Activated T-cell treated with anti-CD3 and anti-CD28 coated beads, Interleukin-2, amount 50 U/mL, for 24 hours (primary cell): ENCODE data around the gene TRIM56.
"Not testable (repeated sequence)": the region's sequence is repeated elsewhere in the genome, so short reads cannot be mapped to it uniquely, and the experiment has no call there.

Experiments
- DNase-seq: peaks from one replicate; pipeline ENCODE4 v3.0.0-alpha.2; 2020
- H3K27ac Mint-ChIP-seq: 2 replicates; pipeline ENCODE4 v1.8.0; 2020; ENCODE audit warnings: mild to moderate bottlenecking, mixed read lengths
- H3K27me3 Mint-ChIP-seq: 2 replicates; pipeline ENCODE4 v1.8.0; 2020; ENCODE audit warnings: mixed read lengths
- H3K36me3 Mint-ChIP-seq: 2 replicates; pipeline ENCODE4 v1.8.0; 2020; ENCODE audit warnings: low read depth, mixed read lengths
- H3K4me1 Mint-ChIP-seq: 2 replicates; pipeline ENCODE4 v1.8.0; 2020; ENCODE audit warnings: low read depth, mixed read lengths
- H3K4me3 Mint-ChIP-seq: 2 replicates; pipeline ENCODE4 v1.8.0; 2020; ENCODE audit warnings: mild to moderate bottlenecking, moderate library complexity, mixed read lengths
- H3K9me3 Mint-ChIP-seq: 2 replicates; pipeline ENCODE4 v1.8.0; 2020; ENCODE audit warnings: mixed read lengths

Gene TRIM56

GRCh38 chr7:101113836-101114235 lies 28.6 kb downstream of the TRIM56 start:
- no peak for DNase-seq
- Mint-ChIP-seq H3K27ac (no peak overlapping the region), H3K9me3 (no peaks in the 10 kb centered on the region)

DNA sequence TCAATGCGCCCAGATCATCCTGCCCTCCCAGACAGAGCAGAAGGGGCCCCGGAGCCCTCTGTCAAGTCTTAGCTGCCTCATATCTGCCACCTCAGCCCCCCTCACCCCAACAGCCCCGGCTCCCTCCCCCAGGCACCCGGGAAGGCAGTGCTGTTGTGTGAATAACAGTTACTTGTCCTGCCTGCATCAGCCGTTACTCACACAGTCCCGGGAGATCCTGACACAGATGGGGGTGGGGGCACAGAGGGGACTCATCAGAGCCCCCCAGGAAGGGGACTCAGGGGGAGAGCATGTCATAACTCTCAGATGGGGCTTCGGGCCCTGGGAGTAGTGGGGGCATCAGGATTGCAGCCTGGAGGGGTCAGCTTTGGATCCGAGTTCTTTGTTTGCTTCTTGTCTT lies 29.2 kb downstream of the TRIM56 start:
- Mint-ChIP-seq H3K4me3 (no peak overlapping the region), H3K9me3 (no peaks in the 10 kb centered on the region), H3K27ac (no peak overlapping the region), H3K36me3 (no peaks in the 10 kb centered on the region), H3K27me3 (peaks cover 16% of the 10 kb centered on the region), H3K4me1 (no peaks in the 10 kb centered on the region)
- no peak for DNase-seq

More at GRCh38 chr7:101113836-101114235, 28.6 kb downstream of the TRIM56 start:
- no peaks in the 10 kb centered on the region for H3K4me1 Mint-ChIP-seq
- H3K4me3 Mint-ChIP-seq, result no peak overlapping the region
- no peaks in the 10 kb centered on the region for H3K36me3 Mint-ChIP-seq
- H3K27me3 Mint-ChIP-seq, result peaks cover 12% of the 10 kb centered on the region

GRCh38 chr7:101115215-101115614 lies 29.9 kb downstream of the TRIM56 start:
- Mint-ChIP-seq H3K9me3 (no peaks in the 10 kb centered on the region), H3K27ac (no peak overlapping the region), H3K4me3 (no peak overlapping the region)

DNA sequence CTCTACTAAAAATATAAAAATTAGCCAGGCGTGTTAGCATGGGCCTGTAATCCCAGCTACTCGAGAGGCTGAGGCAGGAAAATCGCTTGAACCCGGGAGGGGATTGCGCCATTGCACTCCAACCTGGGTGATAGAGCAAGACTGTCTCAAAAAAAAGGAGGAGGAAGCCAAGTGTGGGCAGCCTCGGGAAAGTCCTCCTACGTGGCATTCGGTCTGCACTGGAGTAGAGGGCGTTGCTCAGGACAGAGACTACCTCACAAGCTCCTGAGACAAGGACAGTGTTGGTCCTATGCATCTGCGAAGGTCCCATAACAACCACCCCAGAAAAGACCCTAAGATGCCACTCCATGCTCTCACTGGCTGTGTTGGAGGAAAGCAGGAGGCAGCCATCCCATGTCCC lies 31.6 kb downstream of the TRIM56 start:
- Mint-ChIP-seq H3K27ac (no peak overlapping the region), H3K27me3 (peaks cover 34% of the 10 kb centered on the region), H3K4me3 (no peak overlapping the region), H3K4me1 (peaks cover 1% of the 10 kb centered on the region), H3K36me3 (no peaks in the 10 kb centered on the region), H3K9me3 (no peaks in the 10 kb centered on the region)
- DNase-seq, result no peak

More at GRCh38 chr7:101115215-101115614, 29.9 kb downstream of the TRIM56 start:
- H3K27me3 Mint-ChIP-seq, result peaks cover 23% of the 10 kb centered on the region
- no peaks in the 10 kb centered on the region for H3K36me3 Mint-ChIP-seq
- DNase-seq, result no peak
- H3K4me1 Mint-ChIP-seq, result no peaks in the 10 kb centered on the region

GRCh38 chr7:101118856-101119255 lies 33.6 kb downstream of the TRIM56 start:
- no peak for DNase-seq
- Mint-ChIP-seq H3K9me3 (no peaks in the 10 kb centered on the region), H3K27me3 (peaks cover 52% of the 10 kb centered on the region), H3K4me3 (no peak overlapping the region), H3K27ac (no peak overlapping the region), H3K4me1 (peaks cover 9% of the 10 kb centered on the region), H3K36me3 (no peaks in the 10 kb centered on the region)

DNA sequence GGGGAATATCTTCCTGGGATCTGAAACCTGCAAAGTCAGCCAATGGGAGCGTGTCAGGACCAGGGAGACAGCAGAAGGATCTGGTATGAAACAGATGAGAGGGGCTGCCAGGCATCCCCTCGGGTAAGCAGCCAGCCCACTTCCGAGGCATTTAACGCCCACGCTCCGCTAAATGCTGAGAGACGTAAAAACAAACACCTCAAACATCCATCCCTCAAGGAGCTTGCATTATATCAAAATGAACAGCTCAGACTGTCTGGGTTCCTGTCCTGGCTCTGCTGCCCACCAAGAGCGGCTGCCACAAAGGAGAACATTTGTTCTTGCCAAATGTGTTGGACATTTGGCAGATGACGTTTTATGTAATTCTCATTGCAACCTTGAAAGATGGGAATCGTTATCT lies 34.6 kb downstream of the TRIM56 start:
- Mint-ChIP-seq H3K9me3 (no peaks in the 10 kb centered on the region), H3K4me1 (peaks cover 14% of the 10 kb centered on the region), H3K27ac (no peak overlapping the region), H3K4me3 (no peak overlapping the region), H3K27me3 (peaks cover 57% of the 10 kb centered on the region), H3K36me3 (no peaks in the 10 kb centered on the region)
- DNase-seq, result no peak

- H3K27me3 Mint-ChIP-seq, result peaks cover 60% of the 10 kb centered on the region
Observed at GRCh38 chr7:101120315-101120714, 35.0 kb downstream of the TRIM56 start.

DNA sequence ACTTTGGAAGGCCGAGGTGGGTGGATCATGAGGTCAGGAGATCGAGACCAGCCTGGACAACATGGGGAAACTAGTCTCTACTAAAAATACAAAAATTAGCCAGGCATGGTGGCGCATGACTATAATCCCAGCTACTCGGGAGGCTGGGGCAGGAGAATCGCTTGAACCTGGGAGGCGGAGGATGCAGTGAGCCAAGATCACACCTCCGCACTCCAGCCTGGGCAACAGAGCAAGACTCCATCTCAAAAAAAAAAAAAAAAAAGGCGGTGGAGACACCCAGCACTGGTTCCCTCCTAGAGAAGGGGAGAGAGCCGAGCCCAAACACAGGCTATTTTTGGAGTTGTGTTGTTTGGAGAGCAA lies 36.3 kb downstream of the TRIM56 start:
- not testable (repeated sequence) for DNase-seq, H3K4me3 Mint-ChIP-seq, H3K36me3 Mint-ChIP-seq, H3K9me3 Mint-ChIP-seq, H3K27ac Mint-ChIP-seq
- Mint-ChIP-seq H3K4me1 (peaks cover 27% of the 10 kb centered on the region), H3K27me3 (peaks cover 67% of the 10 kb centered on the region)

More at GRCh38 chr7:101120315-101120714, 35.0 kb downstream of the TRIM56 start:
- Mint-ChIP-seq H3K4me1 (peaks cover 17% of the 10 kb centered on the region), H3K4me3 (no peak overlapping the region), H3K27ac (no peak overlapping the region), H3K9me3 (no peaks in the 10 kb centered on the region), H3K36me3 (no peaks in the 10 kb centered on the region)
- DNase-seq, result no peak

DNA sequence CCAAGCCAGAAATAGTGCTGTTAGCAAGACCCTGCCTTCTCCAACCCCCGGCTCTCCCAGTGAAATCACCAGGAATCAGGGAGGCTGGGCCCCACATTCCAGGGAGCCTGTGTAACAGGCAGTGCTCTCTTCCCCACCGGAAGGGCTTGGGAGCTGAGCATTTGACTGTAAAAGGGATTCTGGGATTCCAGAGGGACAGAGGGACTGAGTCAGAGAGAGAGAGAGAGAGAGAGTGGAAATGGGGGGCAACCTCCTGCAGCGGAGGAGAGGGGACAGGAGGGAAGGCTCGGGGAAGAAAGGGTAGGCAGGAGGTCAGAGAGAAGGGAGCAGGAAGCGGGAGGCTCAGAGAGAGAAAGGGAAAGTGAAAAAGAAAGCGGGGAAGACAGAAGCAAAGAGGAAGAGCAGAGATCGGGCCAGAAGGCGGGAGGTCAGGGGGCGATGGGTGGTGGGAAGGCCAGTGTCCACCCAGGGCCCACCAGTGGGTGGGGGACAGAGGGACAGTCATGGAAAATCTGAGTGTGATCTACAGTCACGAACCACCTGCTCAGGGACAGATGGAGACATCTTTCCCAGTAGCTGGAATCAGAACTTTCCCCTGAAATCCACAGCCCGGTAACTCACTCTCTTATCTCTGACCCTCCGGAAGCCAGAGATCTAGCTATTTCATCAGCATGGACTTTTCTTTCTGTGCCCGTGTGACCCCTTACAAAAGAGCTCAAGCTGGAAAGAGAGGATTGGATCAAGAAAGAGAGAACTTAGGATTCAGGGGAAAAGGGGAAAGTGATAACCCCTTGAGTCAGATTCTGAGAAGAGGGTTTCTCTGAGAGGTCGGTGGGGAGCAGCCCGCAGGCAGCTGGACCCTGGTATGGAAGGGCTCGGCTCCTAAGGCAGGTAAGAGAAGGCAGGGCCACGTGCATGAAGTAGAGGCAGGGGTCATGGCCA lies 37.0 kb downstream of the TRIM56 start:
- H3K9me3 Mint-ChIP-seq, result no peaks in the 10 kb centered on the region
- no peaks in the 10 kb centered on the region for H3K36me3 Mint-ChIP-seq
- H3K4me1 Mint-ChIP-seq, result peaks cover 34% of the 10 kb centered on the region
- no peak for DNase-seq
- H3K27me3 Mint-ChIP-seq, result peaks cover 70% of the 10 kb centered on the region
- peak overlapping the region; percentile 48 for H3K4me3 Mint-ChIP-seq
- peak overlapping the region; percentile 38 for H3K27ac Mint-ChIP-seq

- Mint-ChIP-seq H3K36me3 (no peaks in the 10 kb centered on the region), H3K4me3 (no peak overlapping the region), H3K27me3 (peaks cover 71% of the 10 kb centered on the region), H3K27ac (no peak overlapping the region), H3K4me1 (peaks cover 35% of the 10 kb centered on the region), H3K9me3 (no peaks in the 10 kb centered on the region)
- no peak for DNase-seq
Observed at GRCh38 chr7:101122933-101123702, 37.8 kb downstream of the TRIM56 start.

DNA sequence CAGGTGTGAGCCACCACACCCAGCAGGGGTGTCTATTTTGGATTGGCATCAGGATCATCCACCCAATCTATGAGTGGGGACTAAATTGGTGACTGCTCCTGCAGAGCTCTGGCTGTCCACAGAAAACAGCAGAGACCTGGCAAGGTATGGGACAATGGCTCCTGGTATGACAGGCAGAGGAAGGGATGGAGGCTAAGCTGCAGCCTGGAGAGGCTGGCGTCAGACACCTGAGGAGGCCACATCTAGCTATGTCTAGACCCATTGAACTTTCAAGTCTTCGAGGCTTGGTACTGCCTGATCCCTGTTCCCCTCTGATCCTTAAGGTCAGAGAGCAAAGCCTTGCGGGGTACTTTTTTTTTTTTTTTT lies 38.4 kb downstream of the TRIM56 start:
- no peak overlapping the region for H3K27ac Mint-ChIP-seq
- DNase-seq, result no peak
- H3K9me3 Mint-ChIP-seq, result no peaks in the 10 kb centered on the region
- H3K4me3 Mint-ChIP-seq, result no peak overlapping the region
- peaks cover 35% of the 10 kb centered on the region for H3K4me1 Mint-ChIP-seq
- H3K36me3 Mint-ChIP-seq, result no peaks in the 10 kb centered on the region
- peaks cover 75% of the 10 kb centered on the region for H3K27me3 Mint-ChIP-seq

DNA sequence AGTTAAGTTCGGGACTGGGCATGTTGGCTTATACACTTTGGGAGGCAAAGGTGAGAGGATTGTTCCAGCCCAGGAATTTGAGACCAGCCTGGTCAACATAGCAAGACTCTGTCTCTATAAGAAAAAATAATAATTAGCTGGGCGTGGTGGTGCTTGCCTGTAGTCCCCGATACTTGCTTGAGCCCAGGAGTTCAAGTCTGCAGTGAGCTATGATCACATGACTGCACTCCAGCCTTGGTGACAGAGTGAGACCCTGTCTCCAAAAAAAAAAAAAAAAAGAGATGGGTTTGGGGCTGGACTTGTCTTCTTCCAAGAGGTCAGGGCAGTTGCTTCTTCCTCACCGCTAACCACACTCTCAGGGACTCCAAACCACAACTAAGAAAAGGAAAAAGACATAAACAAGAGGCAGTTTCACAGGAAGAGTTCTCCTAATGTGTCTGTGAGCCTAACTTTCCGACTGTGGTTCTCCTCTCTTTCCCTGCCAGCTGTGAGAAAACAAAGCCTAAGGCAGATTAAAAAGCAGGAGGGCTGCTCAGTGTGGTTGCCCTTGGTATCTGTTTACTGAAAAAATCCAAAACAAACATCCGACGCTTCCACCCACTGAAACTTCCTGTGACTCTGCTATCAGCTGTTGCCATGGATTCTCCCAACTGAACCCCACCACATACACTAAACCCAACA lies 39.2 kb downstream of the TRIM56 start:
- DNase-seq, result no peak
- Mint-ChIP-seq H3K4me1 (peaks cover 35% of the 10 kb centered on the region), H3K36me3 (no peaks in the 10 kb centered on the region), H3K27ac (no peak overlapping the region), H3K27me3 (peaks cover 70% of the 10 kb centered on the region), H3K9me3 (no peaks in the 10 kb centered on the region), H3K4me3 (no peak overlapping the region)

DNA sequence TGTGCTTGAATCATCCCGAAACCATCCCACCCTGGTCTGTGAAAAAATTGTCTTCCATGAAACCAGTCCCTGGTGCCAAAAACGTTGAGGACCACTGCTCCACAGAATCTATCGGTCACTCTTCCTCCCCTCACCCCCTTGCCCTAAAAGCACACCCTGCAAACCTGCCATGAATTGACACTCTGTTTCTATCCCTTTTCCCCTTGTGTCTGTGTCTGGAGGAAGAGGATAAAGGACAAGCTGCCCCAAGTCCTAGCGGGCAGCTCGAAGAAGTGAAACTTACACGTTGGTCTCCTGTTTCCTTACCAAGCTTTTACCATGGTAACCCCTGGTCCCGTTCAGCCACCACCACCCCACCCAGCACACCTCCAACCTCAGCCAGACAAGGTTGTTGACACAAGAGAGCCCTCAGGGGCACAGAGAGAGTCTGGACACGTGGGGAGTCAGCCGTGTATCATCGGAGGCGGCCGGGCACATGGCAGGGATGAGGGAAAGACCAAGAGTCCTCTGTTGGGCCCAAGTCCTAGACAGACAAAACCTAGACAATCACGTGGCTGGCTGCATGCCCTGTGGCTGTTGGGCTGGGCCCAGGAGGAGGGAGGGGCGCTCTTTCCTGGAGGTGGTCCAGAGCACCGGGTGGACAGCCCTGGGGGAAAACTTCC lies 40.8 kb downstream of the TRIM56 start:
- Mint-ChIP-seq H3K27ac (no peak overlapping the region), H3K4me1 (peaks cover 35% of the 10 kb centered on the region)

More for the DNA sequence above, 40.8 kb downstream of the TRIM56 start:
- Mint-ChIP-seq H3K27me3 (peaks cover 57% of the 10 kb centered on the region), H3K9me3 (no peaks in the 10 kb centered on the region), H3K36me3 (no peaks in the 10 kb centered on the region), H3K4me3 (no peak overlapping the region)
- no peak for DNase-seq
